ENCODE measurements around the gene RAB28.

The RAB28 gene

GRCh38 chr4:13461191-13461905 is 22.8 kb downstream of the RAB28 start:
- DNase-seq (ENCODE audit: low read depth): no peak
- H3K4me3 ChIP-seq (ENCODE audit: control insufficient read depth, low read depth, low read length): no peak overlapping the region
- TF ChIP-seq CTCF (IDR thresholded peaks at IDR 0.05; ENCODE audit: control insufficient read depth, insufficient read depth, low read depth, low read length, missing control alignments): no peak

GRCh38 chr4:13455411-13455810 is 28.7 kb downstream of the RAB28 start:
- peak; percentile 3 for DNase-seq (ENCODE audit: low read depth)
- no peak overlapping the region for H3K4me3 ChIP-seq (ENCODE audit: control insufficient read depth, low read depth, low read length)
- TF ChIP-seq CTCF (IDR thresholded peaks at IDR 0.05; ENCODE audit: control insufficient read depth, insufficient read depth, low read depth, low read length, missing control alignments): no peak

GRCh38 chr4:13454786-13455185 is 29.4 kb downstream of the RAB28 start:
- no peak for DNase-seq (ENCODE audit: low read depth)
- H3K4me3 ChIP-seq (ENCODE audit: control insufficient read depth, low read depth, low read length): no peak overlapping the region
- TF ChIP-seq CTCF (IDR thresholded peaks at IDR 0.05; ENCODE audit: control insufficient read depth, insufficient read depth, low read depth, low read length, missing control alignments): no peak

- TF ChIP-seq CTCF (IDR thresholded peaks at IDR 0.05; ENCODE audit: control insufficient read depth, insufficient read depth, low read depth, low read length, missing control alignments): no peak
- H3K4me3 ChIP-seq (ENCODE audit: control insufficient read depth, low read depth, low read length): no peak overlapping the region
- no peak for DNase-seq (ENCODE audit: low read depth)
Observed at GRCh38 chr4:13452927-13453579, 31.1 kb downstream of the RAB28 start.

- DNase-seq (ENCODE audit: low read depth): no peak
- H3K4me3 ChIP-seq (ENCODE audit: control insufficient read depth, low read depth, low read length): no peak overlapping the region
Observed at GRCh38 chr4:13449590-13449989, 34.5 kb downstream of the RAB28 start.

More at GRCh38 chr4:13449590-13449989, 34.5 kb downstream of the RAB28 start:
- TF ChIP-seq CTCF (IDR thresholded peaks at IDR 0.05; ENCODE audit: control insufficient read depth, insufficient read depth, low read depth, low read length, missing control alignments): no peak
